Neural progenitor cell (in vitro differentiated cells): ENCODE data around the gene BEST2. TPM values are rescaled to one million over a fixed set of nuclear protein-coding genes. Genes with fewer than 3 reads are reported as not detected.

Source experiments
- DNase-seq: peaks from one replicate; pipeline ENCODE4 v3.0.0-alpha.2; 2016; ENCODE audit warnings: low spot score
- H2AFZ ChIP-seq: fragments of 200-600 bp; sonication (generic); replicated peaks from 2 replicates; pipeline ENCODE4 v1.6.1; 2016; ENCODE audit warnings: antibody characterized with exemption
- H3F3A ChIP-seq: fragments of 200-600 bp; sonication (generic); 2 replicates; pipeline ENCODE4 v1.6.1; 2016; ENCODE audit warnings: antibody characterized with exemption, low read depth
- H3K27ac ChIP-seq: fragments of 200-600 bp; sonication (generic); 2 replicates; pipeline ENCODE4 v1.5.1; 2016; ENCODE audit warnings: mild to moderate bottlenecking
- H3K27me3 ChIP-seq: fragments of 200-600 bp; sonication (generic); 2 replicates; pipeline ENCODE4 v1.6.1; 2016; ENCODE audit warnings: mild to moderate bottlenecking, moderate library complexity
- H3K36me3 ChIP-seq: fragments of 200-600 bp; sonication (generic); 2 replicates; pipeline ENCODE4 v1.5.1; 2016
- H3K4me1 ChIP-seq: fragments of 200-600 bp; sonication (generic); 2 replicates; pipeline ENCODE4 v1.6.1; 2016; ENCODE audit warnings: mixed run types
- H3K4me2 ChIP-seq: fragments of 200-600 bp; sonication (generic); 2 replicates; pipeline ENCODE4 v1.6.1; 2016
- H3K4me3 ChIP-seq: fragments of 200-600 bp; sonication (generic); 2 replicates; pipeline ENCODE4 v1.5.1; 2016
- H3K79me2 ChIP-seq: fragments of 200-600 bp; sonication (generic); 2 replicates; pipeline ENCODE4 v1.6.1; 2016; ENCODE audit warnings: low read depth
- H3K9ac ChIP-seq: fragments of 200-600 bp; sonication (generic); 2 replicates; pipeline ENCODE4 v1.6.1; 2016
- H3K9me3 ChIP-seq: fragments of 200-600 bp; sonication (generic); 2 replicates; pipeline ENCODE4 v1.5.1; 2016; ENCODE audit warnings: low read depth
- H4K20me1 ChIP-seq: fragments of 200-600 bp; sonication (generic); 2 replicates; pipeline ENCODE4 v1.6.1; 2016; ENCODE audit warnings: low read depth
- H3K27ac Mint-ChIP-seq: 3 replicates; pipeline ENCODE4 v1.8.0; 2021; ENCODE audit warnings: mixed read lengths
- H3K27me3 Mint-ChIP-seq: 2 replicates; pipeline ENCODE4 v1.8.0; 2022; ENCODE audit warnings: low read depth, mild to moderate bottlenecking, inconsistent platforms, moderate library complexity, mixed read lengths; ENCODE audit not compliant: insufficient read depth
- H3K36me3 Mint-ChIP-seq: 3 replicates; pipeline ENCODE4 v1.8.0; 2021; ENCODE audit warnings: mixed read lengths
- H3K4me1 Mint-ChIP-seq: 3 replicates; pipeline ENCODE4 v1.8.0; 2021; ENCODE audit warnings: mixed read lengths
- H3K4me3 Mint-ChIP-seq: 3 replicates; pipeline ENCODE4 v1.8.0; 2021; ENCODE audit warnings: mild to moderate bottlenecking, moderate library complexity, mixed read lengths
- H3K9me3 Mint-ChIP-seq: 3 replicates; pipeline ENCODE4 v1.8.0; 2020; ENCODE audit warnings: mixed read lengths
- CTCF ChIP-seq: fragments of 200-600 bp; sonication (generic); IDR thresholded peaks from 2 replicates; pipeline ENCODE4 v1.5.1; 2017; ENCODE audit warnings: antibody characterized with exemption, mild to moderate bottlenecking
- EZH2 ChIP-seq: fragments of 200-600 bp; sonication (generic); IDR thresholded peaks from 2 replicates; pipeline ENCODE4 v1.6.1; 2017; ENCODE audit warnings: antibody characterized with exemption, mild to moderate bottlenecking, moderate library complexity
- EZH2phosphoT487 ChIP-seq: fragments of 200-600 bp; sonication (generic); IDR thresholded peaks from 2 replicates; pipeline ENCODE4 v1.6.1; 2017; ENCODE audit warnings: antibody characterized with exemption
- total RNA-seq: library from RNA; depleted of rRNA; stranded (reverse); fragments of >200 nt; gene quantifications from 2 replicates; pipeline ENCODE4 v1.2.3, GENCODE V29; 2015; ENCODE audit warnings: low replicate concordance

The BEST2 gene
- total RNA-seq, 1 donor from 2014 or later, result not detected

- Histone ChIP-seq H4K20me1 (no peaks in the 10 kb centered on the region), H3K36me3 (peaks cover 4% of the 10 kb centered on the region), H3K9me3 (no peaks in the 10 kb centered on the region), H3K79me2 (peaks cover 6% of the 10 kb centered on the region), H2AFZ (no peak overlapping the region), H3K27ac (no peak overlapping the region), H3K4me1 (peaks cover 10% of the 10 kb centered on the region), H3K27me3 (no peaks in the 10 kb centered on the region), H3F3A (peaks cover 37% of the 10 kb centered on the region), H3K4me2 (no peak overlapping the region), H3K9ac (no peak overlapping the region), H3K4me3 (no peak overlapping the region)
- no peaks in the 10 kb centered on the region for H3K27me3 Mint-ChIP-seq
- H3K4me3 Mint-ChIP-seq, result no peak overlapping the region
- DNase-seq, result no peak
- H3K9me3 Mint-ChIP-seq, result no peaks in the 10 kb centered on the region
- H3K36me3 Mint-ChIP-seq, result peaks cover 21% of the 10 kb centered on the region
- no peak for TF ChIP-seq EZH2
- TF ChIP-seq CTCF, result no peak
- no peak for TF ChIP-seq EZH2phosphoT487
- H3K27ac Mint-ChIP-seq, result no peak overlapping the region
- H3K4me1 Mint-ChIP-seq, result peaks cover 5% of the 10 kb centered on the region
These were observed 45.8 kb upstream of the BEST2 start for GRCh38 chr19:12705654-12706331.

GRCh38 chr19:12706332-12706718, 45.3 kb upstream of the BEST2 start:
- Histone ChIP-seq H3K9me3 (no peaks in the 10 kb centered on the region), H3K36me3 (peaks cover 4% of the 10 kb centered on the region), H3K9ac (no peak overlapping the region), H3F3A (peaks cover 33% of the 10 kb centered on the region), H3K27me3 (no peaks in the 10 kb centered on the region), H2AFZ (no peak overlapping the region), H3K4me1 (peaks cover 10% of the 10 kb centered on the region), H3K79me2 (peaks cover 6% of the 10 kb centered on the region), H3K4me3 (no peak overlapping the region), H4K20me1 (no peaks in the 10 kb centered on the region), H3K27ac (no peak overlapping the region), H3K4me2 (no peak overlapping the region)
- Mint-ChIP-seq H3K4me3 (no peak overlapping the region), H3K4me1 (peaks cover 5% of the 10 kb centered on the region), H3K27me3 (no peaks in the 10 kb centered on the region), H3K36me3 (peaks cover 22% of the 10 kb centered on the region), H3K9me3 (no peaks in the 10 kb centered on the region), H3K27ac (no peak overlapping the region)
- DNase-seq, result no peak
- no peak for TF ChIP-seq CTCF

- Histone ChIP-seq H3K4me1 (no peaks in the 10 kb centered on the region), H3K4me2 (no peak overlapping the region), H3K36me3 (peaks cover 4% of the 10 kb centered on the region), H3K9ac (no peak overlapping the region), H3K27ac (no peak overlapping the region), H3K9me3 (no peaks in the 10 kb centered on the region), H3K27me3 (no peaks in the 10 kb centered on the region), H2AFZ (no peak overlapping the region), H3K79me2 (no peaks in the 10 kb centered on the region), H3F3A (peaks cover 32% of the 10 kb centered on the region), H4K20me1 (no peaks in the 10 kb centered on the region), H3K4me3 (no peak overlapping the region)
- no peak for DNase-seq
- Mint-ChIP-seq H3K27ac (no peak overlapping the region), H3K4me1 (no peaks in the 10 kb centered on the region), H3K36me3 (peaks cover 29% of the 10 kb centered on the region), H3K9me3 (no peaks in the 10 kb centered on the region), H3K4me3 (no peak overlapping the region), H3K27me3 (no peaks in the 10 kb centered on the region)
- TF ChIP-seq EZH2phosphoT487 (no peak), EZH2 (no peak)
These were observed 43.0 kb upstream of the BEST2 start for GRCh38 chr19:12708641-12709040.

GRCh38 chr19:12711187-12711586, 40.4 kb upstream of the BEST2 start:
- peaks cover 4% of the 10 kb centered on the region for H3K36me3 ChIP-seq

More at GRCh38 chr19:12711187-12711586, 40.4 kb upstream of the BEST2 start:
- peaks cover 29% of the 10 kb centered on the region for H3F3A ChIP-seq
- Mint-ChIP-seq H3K4me1 (no peaks in the 10 kb centered on the region), H3K27me3 (no peaks in the 10 kb centered on the region), H3K36me3 (peaks cover 33% of the 10 kb centered on the region), H3K27ac (no peak overlapping the region), H3K4me3 (peak overlapping the region; percentile 21), H3K9me3 (no peaks in the 10 kb centered on the region)
- H3K9me3 ChIP-seq, result no peaks in the 10 kb centered on the region
- H3K79me2 ChIP-seq, result peaks cover 6% of the 10 kb centered on the region
- no peak for TF ChIP-seq EZH2phosphoT487
- TF ChIP-seq CTCF, result no peak
- no peak for TF ChIP-seq EZH2
- H3K9ac ChIP-seq, result no peak overlapping the region
- H4K20me1 ChIP-seq, result peaks cover 4% of the 10 kb centered on the region
- H3K27me3 ChIP-seq, result no peaks in the 10 kb centered on the region
- H3K4me3 ChIP-seq, result no peak overlapping the region
- H3K4me1 ChIP-seq, result no peaks in the 10 kb centered on the region
- no peak overlapping the region for H3K4me2 ChIP-seq
- H2AFZ ChIP-seq, result no peak overlapping the region
- H3K27ac ChIP-seq, result no peak overlapping the region
- no peak for DNase-seq
